ENCODE data around the gene LRRC46. TPM values are rescaled to one million over a fixed set of nuclear protein-coding genes. Genes with fewer than 3 reads are reported as not detected.
A peak's percentile ranks its signal among the peaks of the same experiment; 100 is the strongest.

LRRC46 gene, protein sequence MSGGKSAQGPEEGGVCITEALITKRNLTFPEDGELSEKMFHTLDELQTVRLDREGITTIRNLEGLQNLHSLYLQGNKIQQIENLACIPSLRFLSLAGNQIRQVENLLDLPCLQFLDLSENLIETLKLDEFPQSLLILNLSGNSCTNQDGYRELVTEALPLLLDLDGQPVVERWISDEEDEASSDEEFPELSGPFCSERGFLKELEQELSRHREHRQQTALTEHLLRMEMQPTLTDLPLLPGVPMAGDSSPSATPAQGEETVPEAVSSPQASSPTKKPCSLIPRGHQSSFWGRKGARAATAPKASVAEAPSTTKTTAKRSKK
- 1.5 TPM for polyA plus RNA-seq (2013)

DNA sequence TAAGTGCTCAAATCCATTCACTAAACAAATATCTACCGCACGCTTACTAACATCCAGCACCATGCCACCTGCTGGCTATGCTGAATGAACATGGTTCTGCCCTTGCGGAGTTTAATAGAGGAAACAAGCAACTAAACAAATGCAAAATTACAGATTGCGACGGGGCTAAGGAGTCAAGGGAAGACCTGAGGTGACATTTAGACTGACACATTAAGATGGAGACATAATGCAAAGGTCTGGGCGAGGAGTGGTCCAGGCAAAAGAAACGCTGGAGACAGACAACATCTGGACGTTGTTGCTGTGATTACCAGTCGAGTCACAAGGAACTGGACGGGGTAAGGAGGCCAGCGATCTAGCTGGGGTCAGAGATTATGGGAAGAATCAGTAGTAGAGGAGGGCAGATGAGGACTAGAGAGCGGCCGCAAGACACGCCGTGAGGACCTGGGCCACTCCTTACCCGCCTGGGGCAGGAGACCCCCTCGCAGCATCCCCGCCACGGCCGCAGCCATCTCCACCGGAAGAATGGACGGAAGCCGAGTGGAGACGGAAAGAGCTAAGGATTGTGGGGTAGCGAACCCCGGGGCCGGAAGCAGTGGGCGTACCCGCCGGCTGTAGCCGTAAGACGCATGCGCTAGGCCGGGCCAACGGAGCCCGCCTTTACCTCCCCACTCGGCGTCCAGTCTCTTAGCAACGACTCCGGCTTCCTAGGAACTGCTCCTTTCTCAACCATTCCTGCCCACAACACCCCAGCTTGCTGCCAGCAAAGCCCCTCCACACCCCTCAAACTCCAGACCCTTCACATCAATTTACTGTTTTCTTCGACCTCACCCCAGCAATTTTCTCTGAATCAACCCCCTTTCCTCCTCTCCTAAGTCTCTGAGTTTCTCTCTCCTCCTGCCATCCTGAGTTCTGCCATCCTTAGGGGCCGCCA lies at the start of gene LRRC46, which contains the start of gene MRPL10:
Gene LRRC46 (plus strand): TSS at position 668 of the 931 bp plus-strand sequence. CDS start 320 bp downstream, outside the sequence.
Gene MRPL10 (minus strand): TSS at position 539 of the 931 bp plus-strand sequence. CDS start 30 bp downstream, at position 509.
- WGBS (ENCODE audit: insufficient coverage), result 0% methylated on average over 41 of the region's 42 CpGs
- CTCF ChIA-PET, result interaction anchor here (0.7 to 2.8 kb wide), 9 partner anchors 9 to 185 kb away, joined by 3 to 15 read pairs (median 4); partner anchors contain the start of genes OSBPL7 and SCRN2
- H3K9me3 ChIP-seq (ENCODE audit: control extremely low read depth in 1 of 5, control insufficient read depth in 4 of 5, insufficient read depth in 2 of 5, low read depth in 1 of 5, low read length in 4 of 5), result no peaks in the 10 kb centered on the region
- peaks cover 11 to 49% (median 41%) of the 10 kb centered on the region in 4 experiments for H3K4me1 ChIP-seq (ENCODE audit: control extremely low read depth in 1 of 4, control insufficient read depth in 4 of 4, insufficient read depth in 4 of 4, low read length in 3 of 4)
- H3K27ac ChIP-seq (ENCODE audit: insufficient read depth in 1 of 2, low read depth in 1 of 2, low read length in 2 of 2, poor library complexity in 1 of 2, severe bottlenecking in 2 of 2), result peak within 1 kb of the TSS; percentile 44 to 83
- DNase-seq, result peak; percentile 81 to 92 (median 91)
- peak within 1 kb of the TSS; percentile 91 to 99 (median 95) for H3K4me3 ChIP-seq (ENCODE audit: control insufficient read depth in 1 of 7, extremely low read depth in 1 of 7, insufficient read depth in 4 of 7, low read depth in 2 of 7, low read length in 6 of 7)
- POLR2A ChIA-PET, result interaction anchor here (1.0 to 1.8 kb wide), 2 partner anchors 10 to 64 kb away, joined by 4 read pairs; partner anchors contain the start of genes SCRN2 and SP2
- H3K36me3 ChIP-seq (ENCODE audit: control insufficient read depth in 4 of 4, insufficient read depth in 4 of 4, low read length in 3 of 4), result peaks cover 15 to 29% (median 23%) of the 10 kb centered on the region in 4 experiments
- H3K27me3 ChIP-seq (replicated peaks in 2 of 5; ENCODE audit: control insufficient read depth in 4 of 5, insufficient read depth in 5 of 5, low read length in 4 of 5), result no peaks in the 10 kb centered on the region

DNA sequence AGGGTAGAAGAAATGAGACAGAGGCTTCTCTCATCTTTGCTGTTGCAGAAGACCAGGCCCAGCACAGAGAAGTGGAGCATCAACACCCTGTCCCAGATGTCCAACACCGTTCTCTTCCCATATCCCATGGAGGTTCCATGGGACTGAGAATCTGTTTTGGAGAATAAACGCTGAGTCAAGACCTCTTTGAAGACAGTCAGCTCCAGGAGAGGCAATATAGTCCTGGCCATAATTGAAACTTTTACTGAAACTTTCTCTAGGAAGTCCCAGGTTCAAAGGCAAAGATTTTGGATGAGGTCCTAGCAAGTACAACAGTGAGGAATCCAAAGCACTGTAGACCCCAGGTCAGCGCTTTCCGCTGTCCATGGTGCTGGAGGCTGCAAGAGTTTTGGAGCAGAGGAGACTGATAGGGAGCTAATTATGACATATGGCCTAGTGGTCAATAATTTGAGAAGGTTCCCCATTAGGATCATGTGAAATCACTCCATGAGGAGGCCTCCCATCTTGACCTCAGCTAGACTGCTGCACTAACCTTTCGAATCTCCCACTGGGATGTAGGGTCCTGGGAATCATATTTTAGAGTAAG lies 45.8 kb upstream of the LRRC46 start:
- H3K9me3 ChIP-seq (ENCODE audit: control extremely low read depth in 1 of 5, control insufficient read depth in 4 of 5, insufficient read depth in 2 of 5, low read depth in 1 of 5, low read length in 4 of 5), result peaks cover 0 to 2% (median 0%) of the 10 kb centered on the region in 5 experiments
- peaks cover 0 to 8% (median 7%) of the 10 kb centered on the region in 4 experiments for H3K4me1 ChIP-seq (ENCODE audit: control extremely low read depth in 1 of 4, control insufficient read depth in 4 of 4, insufficient read depth in 4 of 4, low read length in 3 of 4)
- no peaks in the 10 kb centered on the region for H3K36me3 ChIP-seq (ENCODE audit: control insufficient read depth in 4 of 4, insufficient read depth in 4 of 4, low read length in 3 of 4)
- ChIA-PET POLR2A (no interaction called here), CTCF (interaction anchor here (1.1 to 1.4 kb wide), 6 partner anchors 13 to 88 kb away, joined by 3 to 5 read pairs (median 3); no protein-coding TSS in a partner anchor)
- DNase-seq, result peak; percentile 38 to 72 (median 69)
- H3K27me3 ChIP-seq (replicated peaks in 2 of 5; ENCODE audit: control insufficient read depth in 4 of 5, insufficient read depth in 5 of 5, low read length in 4 of 5), result peaks cover 4 to 56% (median 15%) of the 10 kb centered on the region in 5 experiments
- H3K4me3 ChIP-seq (ENCODE audit: control insufficient read depth in 1 of 7, extremely low read depth in 1 of 7, insufficient read depth in 4 of 7, low read depth in 2 of 7, low read length in 6 of 7), result no peak overlapping the region
- no peak overlapping the region for H3K27ac ChIP-seq (ENCODE audit: insufficient read depth in 1 of 2, low read depth in 1 of 2, low read length in 2 of 2, poor library complexity in 1 of 2, severe bottlenecking in 2 of 2)
- 46% methylated on average over 4 of the region's 5 CpGs for WGBS (ENCODE audit: insufficient coverage)

DNA sequence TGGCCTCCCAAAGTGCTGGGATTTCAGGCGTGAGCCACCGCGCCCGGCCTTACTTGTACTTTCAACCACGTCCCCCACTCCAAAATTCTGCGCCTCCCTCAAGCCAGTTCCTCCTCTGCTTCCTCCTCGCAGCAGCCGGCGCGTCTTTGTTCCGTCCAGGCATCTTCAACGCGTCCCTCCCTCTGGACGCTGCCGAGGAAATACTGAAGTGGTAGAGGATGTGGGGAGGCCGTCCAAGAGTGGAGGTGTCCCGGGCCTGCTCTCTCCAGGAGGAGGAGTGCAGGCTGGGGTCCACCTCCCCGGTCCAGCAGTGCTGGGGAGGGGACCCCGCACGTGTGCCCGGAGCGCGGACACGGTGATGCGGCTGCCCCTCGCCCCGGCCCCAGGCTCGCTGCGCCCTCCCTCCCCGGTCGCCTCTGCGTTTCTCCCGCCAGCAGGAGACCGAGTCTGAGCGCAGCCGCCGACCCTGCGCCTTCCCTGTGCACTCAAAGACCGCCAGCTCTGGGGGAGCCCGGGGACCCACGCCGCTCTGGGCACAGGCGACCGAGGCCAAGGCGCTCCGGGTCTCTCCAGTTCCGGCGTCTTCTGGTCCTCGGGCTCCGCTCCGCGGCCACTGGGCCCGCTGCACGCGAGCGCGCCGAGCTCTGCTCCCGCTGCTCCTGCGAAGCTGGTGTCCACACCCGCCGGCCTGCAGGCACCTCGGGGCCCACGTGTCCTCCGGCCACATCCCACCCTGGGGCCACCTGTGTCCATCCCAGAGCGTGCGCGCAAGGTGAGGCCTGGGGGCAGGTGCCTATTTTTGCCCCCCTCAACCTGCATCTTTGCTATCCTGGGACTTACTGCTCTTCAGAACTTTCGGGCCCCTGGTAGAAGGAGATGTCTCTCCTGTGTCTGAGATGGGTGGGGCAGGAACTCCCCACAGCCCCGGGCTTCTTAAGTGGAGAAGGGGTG lies 41.6 kb upstream of the LRRC46 start:
- H3K9me3 ChIP-seq (ENCODE audit: control extremely low read depth in 1 of 5, control insufficient read depth in 4 of 5, insufficient read depth in 2 of 5, low read depth in 1 of 5, low read length in 4 of 5), result peaks cover 0 to 2% (median 0%) of the 10 kb centered on the region in 5 experiments
- H3K4me3 ChIP-seq (ENCODE audit: control insufficient read depth in 1 of 7, extremely low read depth in 1 of 7, insufficient read depth in 4 of 7, low read depth in 2 of 7, low read length in 6 of 7), result peak overlapping the region; percentile 27 to 65 (median 51)
- peaks cover 12 to 70% (median 25%) of the 10 kb centered on the region in 5 experiments for H3K27me3 ChIP-seq (replicated peaks in 2 of 5; ENCODE audit: control insufficient read depth in 4 of 5, insufficient read depth in 5 of 5, low read length in 4 of 5)
- ChIA-PET CTCF (interaction anchor here (1.0 to 1.6 kb wide), 3 partner anchors 16 to 97 kb away, joined by 3 to 4 read pairs (median 3); no protein-coding TSS in a partner anchor), POLR2A (no interaction called here)
- no peak overlapping the region for H3K27ac ChIP-seq (ENCODE audit: insufficient read depth in 1 of 2, low read depth in 1 of 2, low read length in 2 of 2, poor library complexity in 1 of 2, severe bottlenecking in 2 of 2)
- no peaks in the 10 kb centered on the region for H3K36me3 ChIP-seq (ENCODE audit: control insufficient read depth in 4 of 4, insufficient read depth in 4 of 4, low read length in 3 of 4)
- DNase-seq, result peak; percentile 40 to 58 (median 56)
- 2% methylated on average over 48 of the region's 70 CpGs for WGBS (ENCODE audit: insufficient coverage)
- peaks cover 0 to 8% (median 7%) of the 10 kb centered on the region in 4 experiments for H3K4me1 ChIP-seq (ENCODE audit: control extremely low read depth in 1 of 4, control insufficient read depth in 4 of 4, insufficient read depth in 4 of 4, low read length in 3 of 4)

DNA sequence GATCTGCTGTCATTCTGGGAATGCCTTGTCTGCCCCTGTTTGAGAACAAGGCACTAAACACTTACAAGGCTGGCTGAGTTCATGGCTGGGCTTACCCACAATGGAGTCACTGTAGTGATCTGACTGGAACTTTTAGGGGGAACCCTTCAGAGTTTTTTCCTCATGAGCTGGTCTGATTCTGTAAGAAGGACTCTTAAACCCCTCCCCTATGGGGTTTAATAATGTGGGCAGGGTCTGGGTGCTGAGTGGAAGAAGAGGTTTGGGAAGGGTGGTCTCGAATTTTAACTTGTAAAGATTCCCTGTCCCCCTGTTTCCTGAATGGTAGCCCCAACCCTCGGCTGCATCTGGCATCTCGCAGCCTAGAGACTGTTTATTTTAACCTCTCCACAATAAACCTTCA lies 40.4 kb upstream of the LRRC46 start:
- DNase-seq, result no peak
- WGBS (ENCODE audit: insufficient coverage), result 60% methylated on average over 1 of the region's 3 CpGs
- peaks cover 12 to 72% (median 27%) of the 10 kb centered on the region in 5 experiments for H3K27me3 ChIP-seq (replicated peaks in 2 of 5; ENCODE audit: control insufficient read depth in 4 of 5, insufficient read depth in 5 of 5, low read length in 4 of 5)
- H3K9me3 ChIP-seq (ENCODE audit: control extremely low read depth in 1 of 5, control insufficient read depth in 4 of 5, insufficient read depth in 2 of 5, low read depth in 1 of 5, low read length in 4 of 5), result peaks cover 0 to 2% (median 0%) of the 10 kb centered on the region in 5 experiments
- H3K4me3 ChIP-seq (ENCODE audit: control insufficient read depth in 1 of 7, extremely low read depth in 1 of 7, insufficient read depth in 4 of 7, low read depth in 2 of 7, low read length in 6 of 7), result no peak overlapping the region
- POLR2A ChIA-PET, result no interaction called here
- H3K4me1 ChIP-seq (ENCODE audit: control extremely low read depth in 1 of 4, control insufficient read depth in 4 of 4, insufficient read depth in 4 of 4, low read length in 3 of 4), result peaks cover 0 to 8% (median 7%) of the 10 kb centered on the region in 4 experiments
- no peaks in the 10 kb centered on the region for H3K36me3 ChIP-seq (ENCODE audit: control insufficient read depth in 4 of 4, insufficient read depth in 4 of 4, low read length in 3 of 4)
- CTCF ChIA-PET, result interaction anchor here (1.6 kb wide), 1 partner anchor 98 kb away, joined by 3 read pairs; no protein-coding TSS in a partner anchor
- H3K27ac ChIP-seq (ENCODE audit: insufficient read depth in 1 of 2, low read depth in 1 of 2, low read length in 2 of 2, poor library complexity in 1 of 2, severe bottlenecking in 2 of 2), result no peak overlapping the region

DNA sequence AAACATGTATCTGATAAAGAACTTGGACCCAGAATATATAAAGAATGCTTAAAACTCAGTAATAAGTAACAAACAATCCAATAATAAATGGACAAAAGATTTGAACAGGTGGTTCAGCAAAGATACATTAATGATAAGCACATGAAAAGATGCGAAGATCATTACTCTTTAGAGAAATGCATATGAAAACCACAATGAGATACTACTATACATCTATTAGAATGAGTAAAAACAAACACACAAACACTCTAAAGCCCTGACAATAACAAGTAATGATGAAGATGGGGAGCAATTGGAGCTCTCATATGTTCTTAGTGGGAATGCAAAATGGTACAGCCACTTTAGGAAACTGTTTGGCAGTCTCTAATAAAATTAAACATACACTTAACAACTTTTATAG lies 39.0 kb upstream of the LRRC46 start:
- no peak overlapping the region for H3K4me3 ChIP-seq (ENCODE audit: control insufficient read depth in 1 of 7, extremely low read depth in 1 of 7, insufficient read depth in 4 of 7, low read depth in 2 of 7, low read length in 6 of 7)
- no peaks in the 10 kb centered on the region for H3K36me3 ChIP-seq (ENCODE audit: control insufficient read depth in 4 of 4, insufficient read depth in 4 of 4, low read length in 3 of 4)
- POLR2A ChIA-PET, result no interaction called here
- no peak overlapping the region for H3K27ac ChIP-seq (ENCODE audit: insufficient read depth in 1 of 2, low read depth in 1 of 2, low read length in 2 of 2, poor library complexity in 1 of 2, severe bottlenecking in 2 of 2)
- H3K9me3 ChIP-seq (ENCODE audit: control extremely low read depth in 1 of 5, control insufficient read depth in 4 of 5, insufficient read depth in 2 of 5, low read depth in 1 of 5, low read length in 4 of 5), result peaks cover 0 to 2% (median 0%) of the 10 kb centered on the region in 5 experiments
- peaks cover 0 to 8% (median 7%) of the 10 kb centered on the region in 4 experiments for H3K4me1 ChIP-seq (ENCODE audit: control extremely low read depth in 1 of 4, control insufficient read depth in 4 of 4, insufficient read depth in 4 of 4, low read length in 3 of 4)
- peaks cover 12 to 69% (median 27%) of the 10 kb centered on the region in 5 experiments for H3K27me3 ChIP-seq (replicated peaks in 2 of 5; ENCODE audit: control insufficient read depth in 4 of 5, insufficient read depth in 5 of 5, low read length in 4 of 5)
- CTCF ChIA-PET, result interaction anchor here (1.3 to 1.5 kb wide), 2 partner anchors 9 kb away, joined by 3 to 6 read pairs; no protein-coding TSS in a partner anchor
- DNase-seq, result no peak
- WGBS (ENCODE audit: insufficient coverage), result no CpG with 5 or more reads among the region's 1 CpG
